GM19035 (cell line): ENCODE results near the gene PSMB2.

ENCODE experiments used
- ATAC-seq: cut with Tn5 transposase; IDR thresholded peaks from one replicate; pipeline ENCODE4 v1.9.1; 2021; ENCODE audit not compliant: unreplicated experiment

Gene PSMB2

GRCh38 chr1:35574125-35574654 is 67.1 kb downstream of the PSMB2 start:
- no peak for ATAC-seq

GRCh38 chr1:35573198-35574124 is 67.9 kb downstream of the PSMB2 start, which contains the start of gene TFAP2E:
Gene TFAP2E, plus strand, starts transcription at chr1:35573314. Its CDS starts 264 bp downstream, at chr1:35573578.
- no peak for ATAC-seq

- no peak for ATAC-seq
These were observed 69.0 kb downstream of the PSMB2 start for GRCh38 chr1:35572296-35572695.

- no peak for ATAC-seq
These were observed 70.1 kb downstream of the PSMB2 start for GRCh38 chr1:35571263-35571662.

- no peak for ATAC-seq
These were observed 70.7 kb downstream of the PSMB2 start for GRCh38 chr1:35570589-35571137.

GRCh38 chr1:35569936-35570335 is 71.4 kb downstream of the PSMB2 start:
- no peak for ATAC-seq

- ATAC-seq = no peak
These were observed 72.3 kb downstream of the PSMB2 start for GRCh38 chr1:35568975-35569395.

GRCh38 chr1:35567947-35568558 is 73.3 kb downstream of the PSMB2 start:
- ATAC-seq = no peak

GRCh38 chr1:35565742-35566133 is 75.6 kb downstream of the PSMB2 start:
- no peak for ATAC-seq

- ATAC-seq = no peak
These were observed 76.2 kb downstream of the PSMB2 start for GRCh38 chr1:35564884-35565741.

- no peak for ATAC-seq
These were observed 77.1 kb downstream of the PSMB2 start for GRCh38 chr1:35564037-35564883.

GRCh38 chr1:35563166-35563565 is 78.2 kb downstream of the PSMB2 start:
- no peak for ATAC-seq

GRCh38 chr1:35561972-35562680 is 79.2 kb downstream of the PSMB2 start:
- ATAC-seq = no peak

GRCh38 chr1:35561297-35561971 is 79.9 kb downstream of the PSMB2 start:
- ATAC-seq = no peak

- no peak for ATAC-seq
These were observed 80.8 kb downstream of the PSMB2 start for GRCh38 chr1:35560256-35561225.

GRCh38 chr1:35559317-35559944 is 81.9 kb downstream of the PSMB2 start:
- ATAC-seq = no peak
